ENCODE data around the gene MMEL1. TPM values are rescaled to one million over a fixed set of nuclear protein-coding genes. Genes with fewer than 3 reads are reported as not detected.

The MMEL1 gene
- total and polyA plus RNA-seq, 2 experiments from 2014 or later: 0.93 to 1.8 TPM

GRCh38 chr1:2602866-2603520 lies 29.8 kb downstream of the MMEL1 start:
- Histone ChIP-seq H3K27me3 (no peaks in the 10 kb centered on the region), H3K4me3 (no peak overlapping the region), H3K9me3 (ENCODE audit: low read depth) (no peaks in the 10 kb centered on the region), H3K4me2 (no peak overlapping the region), H3K79me2 (no peaks in the 10 kb centered on the region), H2AFZ (no peak overlapping the region), H3K4me1 (ENCODE audit: insufficient read depth) (no peaks in the 10 kb centered on the region), H3K27ac (no peak overlapping the region), H4K20me1 (ENCODE audit: insufficient read depth, poor library complexity, severe bottlenecking) (no peaks in the 10 kb centered on the region), H3K9me2 (replicated peaks; ENCODE audit: insufficient read depth) (no peaks in the 10 kb centered on the region), H3K36me3 (replicated peaks; ENCODE audit: insufficient read depth, low read depth) (no peaks in the 10 kb centered on the region)
- TF ChIP-seq EZH2 (IDR thresholded peaks at IDR 0.05; ENCODE audit: borderline replicate concordance) (no peak), EZH2phosphoT487 (IDR thresholded peaks at IDR 0.05; ENCODE audit: low read depth, severe bottlenecking, unreplicated experiment) (no peak)
- TF ChIP-seq, protein P1, sequence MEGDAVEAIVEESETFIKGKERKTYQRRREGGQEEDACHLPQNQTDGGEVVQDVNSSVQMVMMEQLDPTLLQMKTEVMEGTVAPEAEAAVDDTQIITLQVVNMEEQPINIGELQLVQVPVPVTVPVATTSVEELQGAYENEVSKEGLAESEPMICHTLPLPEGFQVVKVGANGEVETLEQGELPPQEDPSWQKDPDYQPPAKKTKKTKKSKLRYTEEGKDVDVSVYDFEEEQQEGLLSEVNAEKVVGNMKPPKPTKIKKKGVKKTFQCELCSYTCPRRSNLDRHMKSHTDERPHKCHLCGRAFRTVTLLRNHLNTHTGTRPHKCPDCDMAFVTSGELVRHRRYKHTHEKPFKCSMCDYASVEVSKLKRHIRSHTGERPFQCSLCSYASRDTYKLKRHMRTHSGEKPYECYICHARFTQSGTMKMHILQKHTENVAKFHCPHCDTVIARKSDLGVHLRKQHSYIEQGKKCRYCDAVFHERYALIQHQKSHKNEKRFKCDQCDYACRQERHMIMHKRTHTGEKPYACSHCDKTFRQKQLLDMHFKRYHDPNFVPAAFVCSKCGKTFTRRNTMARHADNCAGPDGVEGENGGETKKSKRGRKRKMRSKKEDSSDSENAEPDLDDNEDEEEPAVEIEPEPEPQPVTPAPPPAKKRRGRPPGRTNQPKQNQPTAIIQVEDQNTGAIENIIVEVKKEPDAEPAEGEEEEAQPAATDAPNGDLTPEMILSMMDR (IDR thresholded peaks at IDR 0.05; ENCODE audit: poor library complexity): no peak
- 82% methylated on average over 18 of the region's 18 CpGs for WGBS (ENCODE audit: low lambda C conversion rate, missing lambda C conversion rate)
- no peak for DNase-seq (ENCODE audit: low spot score)

DNA sequence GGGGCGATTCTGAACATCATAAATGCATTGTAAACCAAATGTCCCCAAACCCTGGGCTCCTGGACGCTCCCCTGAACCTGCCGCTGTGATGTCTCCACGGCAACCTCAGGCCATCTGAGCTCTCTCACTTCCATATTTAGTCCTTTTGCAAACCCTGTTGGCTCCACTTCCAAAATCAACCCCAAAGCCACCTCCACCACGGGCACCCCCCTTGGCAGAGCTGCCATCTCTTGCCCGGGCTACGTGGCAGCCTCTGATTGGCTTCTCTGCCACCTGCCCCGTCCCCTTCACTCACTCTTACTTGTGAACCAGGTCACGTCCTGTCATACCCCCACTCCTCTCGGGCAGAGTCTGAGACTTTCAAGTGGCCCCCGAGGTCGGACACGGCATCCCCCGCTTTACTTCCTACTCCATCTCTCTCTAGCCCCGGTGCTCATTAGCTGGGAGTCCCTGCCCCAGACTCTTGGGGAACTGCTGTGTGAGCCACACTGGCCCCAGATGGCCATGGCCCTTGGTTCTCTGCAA lies 30.4 kb downstream of the MMEL1 start:
- no peaks in the 10 kb centered on the region for H3K9me3 ChIP-seq (ENCODE audit: low read depth)

DNA sequence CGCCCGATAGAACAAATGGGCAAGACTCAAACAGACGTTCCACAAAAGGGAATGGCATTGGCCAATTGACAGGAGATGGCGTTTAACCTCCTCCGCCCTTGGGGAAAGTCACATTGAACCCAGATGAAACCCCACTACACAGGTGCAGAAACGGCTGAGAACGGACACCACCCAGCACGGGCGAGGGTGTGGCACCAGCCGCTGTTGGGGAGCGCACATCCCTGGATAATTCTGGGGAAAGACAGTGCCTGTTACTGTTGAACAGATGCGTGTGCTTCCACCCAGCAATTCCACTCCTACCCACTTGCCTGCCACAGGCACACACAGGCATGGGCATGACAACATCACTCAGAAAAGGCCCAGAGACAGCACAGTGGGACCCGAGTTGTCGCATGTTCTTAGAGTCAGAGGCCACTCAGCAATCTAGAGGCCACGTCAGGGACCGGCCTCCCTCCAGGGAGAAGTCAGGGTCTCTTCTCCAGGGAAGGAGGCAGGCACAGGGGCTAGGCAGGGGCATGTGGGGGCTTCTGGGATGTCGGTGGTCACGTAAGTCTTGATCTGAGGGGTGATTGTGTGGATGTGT lies 31.0 kb downstream of the MMEL1 start:
- H3K36me3 ChIP-seq (replicated peaks; ENCODE audit: insufficient read depth, low read depth): no peaks in the 10 kb centered on the region
- no peaks in the 10 kb centered on the region for H3K4me1 ChIP-seq (ENCODE audit: insufficient read depth)
- no peak for TF ChIP-seq EZH2 (IDR thresholded peaks at IDR 0.05; ENCODE audit: borderline replicate concordance)
- TF ChIP-seq, protein P1 (IDR thresholded peaks at IDR 0.05; ENCODE audit: poor library complexity): no peak
- no peak for TF ChIP-seq EZH2phosphoT487 (IDR thresholded peaks at IDR 0.05; ENCODE audit: low read depth, severe bottlenecking, unreplicated experiment)
- H3K4me2 ChIP-seq: no peak overlapping the region
- no peak overlapping the region for H3K4me3 ChIP-seq
- no peaks in the 10 kb centered on the region for H4K20me1 ChIP-seq (ENCODE audit: insufficient read depth, poor library complexity, severe bottlenecking)
- no peak overlapping the region for H2AFZ ChIP-seq
- no peaks in the 10 kb centered on the region for H3K27me3 ChIP-seq
- WGBS (ENCODE audit: low lambda C conversion rate, missing lambda C conversion rate): 79% methylated on average over 18 of the region's 18 CpGs
- DNase-seq (ENCODE audit: low spot score): no peak
- no peak overlapping the region for H3K27ac ChIP-seq
- H3K79me2 ChIP-seq: no peaks in the 10 kb centered on the region
- no peaks in the 10 kb centered on the region for H3K9me2 ChIP-seq (replicated peaks; ENCODE audit: insufficient read depth)
- H3K9me3 ChIP-seq (ENCODE audit: low read depth): no peaks in the 10 kb centered on the region

More for the DNA sequence above, 30.4 kb downstream of the MMEL1 start:
- no peak overlapping the region for H3K4me3 ChIP-seq
- TF ChIP-seq, protein P1 (IDR thresholded peaks at IDR 0.05; ENCODE audit: poor library complexity): no peak
- TF ChIP-seq EZH2 (IDR thresholded peaks at IDR 0.05; ENCODE audit: borderline replicate concordance) (no peak), EZH2phosphoT487 (IDR thresholded peaks at IDR 0.05; ENCODE audit: low read depth, severe bottlenecking, unreplicated experiment) (no peak)
- no peaks in the 10 kb centered on the region for H3K27me3 ChIP-seq
- no peaks in the 10 kb centered on the region for H3K4me1 ChIP-seq (ENCODE audit: insufficient read depth)
- DNase-seq (ENCODE audit: low spot score): no peak
- no peaks in the 10 kb centered on the region for H3K36me3 ChIP-seq (replicated peaks; ENCODE audit: insufficient read depth, low read depth)
- H3K79me2 ChIP-seq: no peaks in the 10 kb centered on the region
- no peak overlapping the region for H3K4me2 ChIP-seq
- H4K20me1 ChIP-seq (ENCODE audit: insufficient read depth, poor library complexity, severe bottlenecking): no peaks in the 10 kb centered on the region
- no peaks in the 10 kb centered on the region for H3K9me2 ChIP-seq (replicated peaks; ENCODE audit: insufficient read depth)
- WGBS (ENCODE audit: low lambda C conversion rate, missing lambda C conversion rate): 88% methylated on average over 15 of the region's 15 CpGs
- H3K27ac ChIP-seq: no peak overlapping the region
- no peak overlapping the region for H2AFZ ChIP-seq

All from hepatocyte (in vitro differentiated cells).